ENCODE results near the gene UPK1A.
"Not testable (repeated sequence)": the region's sequence is repeated elsewhere in the genome, so short reads cannot be mapped to it uniquely, and the experiment has no call there.

The UPK1A gene

GRCh38 chr19:35645680-35646511 is 20.4 kb upstream of the UPK1A start:
- Histone ChIP-seq H3K9me3 (ENCODE audit: insufficient read depth, low read depth, low read length) (no peaks in the 10 kb centered on the region), H3K27ac (ENCODE audit: low read length) (no peak overlapping the region), H3K4me1 (ENCODE audit: insufficient read depth, low read length) (peaks cover 16% of the 10 kb centered on the region; the same call in 1 of the 2 replicates), H3K9ac (ENCODE audit: low read depth, low read length) (peak overlapping the region; percentile 17; the same call in 1 of the 2 replicates), H3K27me3 (ENCODE audit: insufficient read depth, low read length) (peaks cover 30% of the 10 kb centered on the region), H3K36me3 (ENCODE audit: insufficient read depth, low read depth, low read length) (peaks cover 3% of the 10 kb centered on the region; the same call in 1 of the 2 replicates), H3K4me3 (ENCODE audit: low read length) (no peak overlapping the region)

GRCh38 chr19:35648017-35648961 is 18.0 kb upstream of the UPK1A start, which contains the start of gene COX6B1:
TSS of gene COX6B1 (plus strand) at chr19:35648323. CDS start at chr19:35651244, 2,921 bp downstream.
- H3K4me1 ChIP-seq (ENCODE audit: insufficient read depth, low read length) = peaks cover 9% of the 10 kb centered on the region; the same call in 1 of the 2 replicates
- H3K36me3 ChIP-seq (ENCODE audit: insufficient read depth, low read depth, low read length) = peaks cover 13% of the 10 kb centered on the region
- H3K9ac ChIP-seq (ENCODE audit: low read depth, low read length) = peak within 1 kb of the TSS; percentile 88; the same call in 1 of the 2 replicates
- no peaks in the 10 kb centered on the region for H3K9me3 ChIP-seq (ENCODE audit: insufficient read depth, low read depth, low read length)
- H3K27ac ChIP-seq (ENCODE audit: low read length) = no peak within 1 kb of the TSS
- peaks cover 17% of the 10 kb centered on the region for H3K27me3 ChIP-seq (ENCODE audit: insufficient read depth, low read length)
- peak within 1 kb of the TSS; percentile 98 for H3K4me3 ChIP-seq (ENCODE audit: low read length)

GRCh38 chr19:35650581-35650980 is 15.7 kb upstream of the UPK1A start:
- Histone ChIP-seq H3K27ac (ENCODE audit: low read length) (no peak overlapping the region), H3K27me3 (ENCODE audit: insufficient read depth, low read length) (peaks cover 12% of the 10 kb centered on the region), H3K36me3 (ENCODE audit: insufficient read depth, low read depth, low read length) (peaks cover 31% of the 10 kb centered on the region), H3K4me3 (ENCODE audit: low read length) (no peak overlapping the region), H3K4me1 (ENCODE audit: insufficient read depth, low read length) (peaks cover 4% of the 10 kb centered on the region; the same call in 1 of the 2 replicates), H3K9ac (ENCODE audit: low read depth, low read length) (no peak overlapping the region), H3K9me3 (ENCODE audit: insufficient read depth, low read depth, low read length) (no peaks in the 10 kb centered on the region)

- not testable (repeated sequence) for H3K27ac ChIP-seq (ENCODE audit: low read length); H3K9ac ChIP-seq (ENCODE audit: low read depth, low read length); H3K4me1 ChIP-seq (ENCODE audit: insufficient read depth, low read length); H3K27me3 ChIP-seq (ENCODE audit: insufficient read depth, low read length); H3K4me3 ChIP-seq (ENCODE audit: low read length); H3K9me3 ChIP-seq (ENCODE audit: insufficient read depth, low read depth, low read length)
- H3K36me3 ChIP-seq (ENCODE audit: insufficient read depth, low read depth, low read length) = peaks cover 62% of the 10 kb centered on the region
Measured at GRCh38 chr19:35654828-35655227, 11.5 kb upstream of the UPK1A start.

- Histone ChIP-seq H3K27ac (ENCODE audit: low read length) (no peak overlapping the region), H3K9ac (ENCODE audit: low read depth, low read length) (no peak overlapping the region), H3K4me1 (ENCODE audit: insufficient read depth, low read length) (no peaks in the 10 kb centered on the region), H3K36me3 (ENCODE audit: insufficient read depth, low read depth, low read length) (peaks cover 64% of the 10 kb centered on the region), H3K4me3 (ENCODE audit: low read length) (no peak overlapping the region), H3K27me3 (ENCODE audit: insufficient read depth, low read length) (no peaks in the 10 kb centered on the region), H3K9me3 (ENCODE audit: insufficient read depth, low read depth, low read length) (no peaks in the 10 kb centered on the region)
Measured at GRCh38 chr19:35655600-35655999, 10.7 kb upstream of the UPK1A start.

GRCh38 chr19:35656700-35657099 is 9.6 kb upstream of the UPK1A start:
- no peaks in the 10 kb centered on the region for H3K9me3 ChIP-seq (ENCODE audit: insufficient read depth, low read depth, low read length)
- no peak overlapping the region for H3K27ac ChIP-seq (ENCODE audit: low read length)
- H3K4me1 ChIP-seq (ENCODE audit: insufficient read depth, low read length) = no peaks in the 10 kb centered on the region
- no peak overlapping the region for H3K4me3 ChIP-seq (ENCODE audit: low read length)
- H3K9ac ChIP-seq (ENCODE audit: low read depth, low read length) = no peak overlapping the region
- no peaks in the 10 kb centered on the region for H3K27me3 ChIP-seq (ENCODE audit: insufficient read depth, low read length)
- H3K36me3 ChIP-seq (ENCODE audit: insufficient read depth, low read depth, low read length) = peaks cover 53% of the 10 kb centered on the region

- Histone ChIP-seq H3K4me1 (ENCODE audit: insufficient read depth, low read length) (no peaks in the 10 kb centered on the region), H3K27ac (ENCODE audit: low read length) (no peak overlapping the region), H3K9ac (ENCODE audit: low read depth, low read length) (no peak overlapping the region), H3K9me3 (ENCODE audit: insufficient read depth, low read depth, low read length) (no peaks in the 10 kb centered on the region), H3K4me3 (ENCODE audit: low read length) (no peak overlapping the region), H3K36me3 (ENCODE audit: insufficient read depth, low read depth, low read length) (peaks cover 51% of the 10 kb centered on the region), H3K27me3 (ENCODE audit: insufficient read depth, low read length) (no peaks in the 10 kb centered on the region)
Measured at GRCh38 chr19:35657904-35658700, 8.2 kb upstream of the UPK1A start.

- H3K27me3 ChIP-seq (ENCODE audit: insufficient read depth, low read length) = no peaks in the 10 kb centered on the region
- H3K9ac ChIP-seq (ENCODE audit: low read depth, low read length) = no peak overlapping the region
- H3K36me3 ChIP-seq (ENCODE audit: insufficient read depth, low read depth, low read length) = peaks cover 20% of the 10 kb centered on the region
- no peak overlapping the region for H3K27ac ChIP-seq (ENCODE audit: low read length)
- no peaks in the 10 kb centered on the region; the same call in 1 of the 2 replicates for H3K4me1 ChIP-seq (ENCODE audit: insufficient read depth, low read length)
- H3K4me3 ChIP-seq (ENCODE audit: low read length) = no peak overlapping the region
- no peaks in the 10 kb centered on the region for H3K9me3 ChIP-seq (ENCODE audit: insufficient read depth, low read depth, low read length)
Measured at GRCh38 chr19:35661995-35662340, 4.3 kb upstream of the UPK1A start.

- Histone ChIP-seq H3K27ac (ENCODE audit: low read length) (no peak overlapping the region), H3K36me3 (ENCODE audit: insufficient read depth, low read depth, low read length) (peaks cover 3% of the 10 kb centered on the region; the same call in 1 of the 2 replicates), H3K4me1 (ENCODE audit: insufficient read depth, low read length) (no peaks in the 10 kb centered on the region; the same call in 1 of the 2 replicates), H3K9ac (ENCODE audit: low read depth, low read length) (no peak overlapping the region), H3K9me3 (ENCODE audit: insufficient read depth, low read depth, low read length) (no peaks in the 10 kb centered on the region), H3K4me3 (ENCODE audit: low read length) (no peak overlapping the region), H3K27me3 (ENCODE audit: insufficient read depth, low read length) (peaks cover 2% of the 10 kb centered on the region; the same call in 1 of the 2 replicates)
Measured at GRCh38 chr19:35663981-35664380, 2.3 kb upstream of the UPK1A start.

GRCh38 chr19:35665157-35665556 is 1.2 kb upstream of the UPK1A start:
- Histone ChIP-seq H3K4me1 (ENCODE audit: insufficient read depth, low read length) (no peaks in the 10 kb centered on the region; the same call in 1 of the 2 replicates), H3K27me3 (ENCODE audit: insufficient read depth, low read length) (peaks cover 11% of the 10 kb centered on the region), H3K9me3 (ENCODE audit: insufficient read depth, low read depth, low read length) (no peaks in the 10 kb centered on the region), H3K27ac (ENCODE audit: low read length) (no peak overlapping the region), H3K9ac (ENCODE audit: low read depth, low read length) (no peak overlapping the region), H3K4me3 (ENCODE audit: low read length) (no peak overlapping the region), H3K36me3 (ENCODE audit: insufficient read depth, low read depth, low read length) (no peaks in the 10 kb centered on the region)

- Histone ChIP-seq H3K27me3 (ENCODE audit: insufficient read depth, low read length) (peaks cover 11% of the 10 kb centered on the region), H3K9me3 (ENCODE audit: insufficient read depth, low read depth, low read length) (no peaks in the 10 kb centered on the region), H3K4me3 (ENCODE audit: low read length) (no peak overlapping the region), H3K27ac (ENCODE audit: low read length) (no peak overlapping the region), H3K4me1 (ENCODE audit: insufficient read depth, low read length) (no peaks in the 10 kb centered on the region; the same call in 1 of the 2 replicates), H3K9ac (ENCODE audit: low read depth, low read length) (no peak overlapping the region), H3K36me3 (ENCODE audit: insufficient read depth, low read depth, low read length) (no peaks in the 10 kb centered on the region)
Measured at GRCh38 chr19:35665604-35666003, 713 bp upstream of the UPK1A start.

Measured in iPS-20b (cell line).